ENCODE results near the gene ANXA11.
"Not testable (repeated sequence)": the region's sequence is repeated elsewhere in the genome, so short reads cannot be mapped to it uniquely, and the experiment has no call there.

Gene ANXA11

DNA sequence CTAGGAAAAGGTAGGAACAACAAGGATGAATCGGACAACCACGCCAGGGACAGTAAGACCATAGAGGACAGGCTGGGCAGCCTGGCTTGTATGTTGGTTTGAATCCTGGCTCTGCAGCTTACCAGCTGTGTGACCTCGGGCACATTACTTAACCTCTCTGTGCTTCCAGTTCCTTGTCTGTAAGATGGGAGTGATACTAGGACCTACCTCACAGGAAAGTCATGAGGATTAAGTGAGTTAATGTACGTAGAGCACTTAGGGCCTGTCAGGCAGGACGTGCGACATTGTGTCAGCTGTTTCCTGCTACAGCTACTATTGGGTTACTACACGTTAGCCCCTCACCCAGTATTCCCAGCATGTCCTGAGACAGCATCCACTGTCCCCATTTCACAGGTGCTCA, 40.7 kb downstream of the ANXA11 start:
- DNase-seq = no peak

DNA sequence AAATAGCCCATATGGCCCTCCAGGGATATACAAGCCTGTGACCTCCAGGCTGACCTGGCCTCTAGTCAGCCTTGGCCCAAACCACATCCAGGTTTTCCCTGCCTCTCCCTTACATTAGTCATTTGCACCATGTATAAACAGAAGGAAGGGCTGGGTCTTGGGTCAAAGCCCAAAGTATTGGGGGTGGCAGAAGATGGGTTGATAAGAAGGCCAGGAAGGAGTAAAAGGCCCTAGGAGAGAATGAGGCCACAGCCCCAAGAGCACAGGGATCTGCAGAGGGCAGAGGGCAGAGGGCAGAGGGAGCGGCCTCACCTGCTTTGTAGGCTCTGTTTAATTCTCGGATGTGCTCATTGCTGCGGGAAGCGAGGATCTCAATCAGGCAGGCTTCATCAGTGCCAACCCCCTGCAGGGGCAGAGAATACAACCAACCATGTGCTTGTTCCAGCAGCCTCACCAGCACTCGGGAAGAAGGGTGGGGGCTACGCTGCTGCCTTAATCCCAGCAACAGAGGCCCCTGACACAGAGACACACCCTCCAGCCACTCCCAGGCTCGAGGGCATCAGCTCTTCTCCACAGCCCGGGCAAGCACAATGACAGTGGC, 41.5 kb downstream of the ANXA11 start:
- peak; percentile 37 for DNase-seq

DNA sequence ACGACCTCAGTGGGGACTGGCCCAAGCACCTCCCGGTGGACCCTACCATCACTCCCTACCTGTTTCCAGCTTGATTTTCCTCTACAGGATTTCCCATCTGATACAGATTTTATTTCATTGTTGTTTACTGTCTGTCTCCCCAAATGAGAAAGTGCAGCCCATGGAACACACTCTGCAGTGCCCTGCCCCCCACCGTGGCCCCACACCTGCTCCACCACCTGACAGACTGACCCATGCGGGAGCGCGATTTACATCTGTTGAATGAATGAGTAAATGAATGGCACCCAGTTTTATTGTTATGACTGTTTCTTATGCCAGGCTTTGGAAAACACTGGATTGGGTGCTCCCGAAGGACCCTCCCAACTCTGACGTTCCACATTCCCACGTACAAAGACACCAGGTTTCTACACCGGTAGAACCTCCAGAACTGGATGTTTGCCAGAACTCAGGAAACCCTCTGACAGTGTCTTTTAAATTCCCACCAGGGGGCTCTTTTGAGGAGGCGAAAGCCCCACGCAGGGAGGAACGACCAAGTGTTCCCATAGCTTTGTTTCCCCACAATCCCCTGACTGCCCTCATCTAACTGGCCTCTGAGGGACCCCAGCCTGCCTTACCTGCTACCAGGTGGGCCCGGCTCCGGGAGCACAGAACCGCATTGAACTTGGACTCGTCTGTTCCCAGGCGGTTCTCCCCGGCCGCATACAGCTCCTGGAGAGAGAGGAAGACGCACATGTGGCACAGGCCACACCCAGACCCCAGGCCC, 43.8 kb downstream of the ANXA11 start:
- DNase-seq = peak; percentile 40

DNA sequence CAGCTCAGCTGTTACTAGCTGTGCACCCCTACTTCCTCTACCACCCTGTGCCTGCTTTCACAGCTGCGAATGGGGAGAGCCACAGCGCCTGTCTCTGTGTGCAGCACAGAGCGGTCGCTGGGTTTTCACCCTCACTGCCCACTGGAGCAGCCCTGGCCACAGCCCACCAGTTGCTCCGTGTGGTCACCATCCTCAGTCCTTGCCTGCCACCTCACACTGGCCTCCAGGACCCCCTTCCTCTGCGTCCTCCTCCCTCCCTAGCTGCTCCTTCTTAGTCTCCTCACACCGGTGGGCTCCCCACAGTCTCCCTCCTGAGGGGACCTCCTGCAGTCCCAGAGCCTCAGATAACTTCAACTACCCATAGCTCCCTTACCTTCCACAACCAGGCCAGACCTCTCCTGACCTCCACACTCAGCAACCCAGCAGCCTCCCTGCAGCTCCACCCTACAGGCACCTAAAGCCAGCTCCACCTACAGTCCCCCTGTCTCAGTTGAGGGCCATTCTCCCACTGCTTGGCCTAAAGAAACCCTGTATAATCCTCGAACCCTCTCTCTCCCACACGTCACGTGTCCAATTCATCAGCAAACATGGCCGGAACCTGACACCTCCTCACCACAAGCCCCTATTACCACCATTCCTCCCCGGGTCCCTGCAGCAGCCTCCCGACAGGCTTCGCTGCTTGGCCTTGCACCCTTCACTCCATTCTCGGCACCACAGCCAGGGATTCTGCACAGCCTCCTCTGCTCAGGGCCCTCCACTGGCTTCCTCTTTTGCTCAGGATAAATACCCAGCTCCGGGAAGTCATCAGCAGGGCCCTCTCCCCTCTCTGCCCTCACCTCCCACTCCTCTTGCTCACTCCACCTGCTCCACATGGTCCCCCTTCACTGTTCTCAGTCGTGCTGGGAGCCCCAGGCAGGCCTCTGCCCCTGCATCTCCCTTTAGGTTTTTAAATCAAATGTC, 44.7 kb downstream of the ANXA11 start:
- DNase-seq = no peak

DNA sequence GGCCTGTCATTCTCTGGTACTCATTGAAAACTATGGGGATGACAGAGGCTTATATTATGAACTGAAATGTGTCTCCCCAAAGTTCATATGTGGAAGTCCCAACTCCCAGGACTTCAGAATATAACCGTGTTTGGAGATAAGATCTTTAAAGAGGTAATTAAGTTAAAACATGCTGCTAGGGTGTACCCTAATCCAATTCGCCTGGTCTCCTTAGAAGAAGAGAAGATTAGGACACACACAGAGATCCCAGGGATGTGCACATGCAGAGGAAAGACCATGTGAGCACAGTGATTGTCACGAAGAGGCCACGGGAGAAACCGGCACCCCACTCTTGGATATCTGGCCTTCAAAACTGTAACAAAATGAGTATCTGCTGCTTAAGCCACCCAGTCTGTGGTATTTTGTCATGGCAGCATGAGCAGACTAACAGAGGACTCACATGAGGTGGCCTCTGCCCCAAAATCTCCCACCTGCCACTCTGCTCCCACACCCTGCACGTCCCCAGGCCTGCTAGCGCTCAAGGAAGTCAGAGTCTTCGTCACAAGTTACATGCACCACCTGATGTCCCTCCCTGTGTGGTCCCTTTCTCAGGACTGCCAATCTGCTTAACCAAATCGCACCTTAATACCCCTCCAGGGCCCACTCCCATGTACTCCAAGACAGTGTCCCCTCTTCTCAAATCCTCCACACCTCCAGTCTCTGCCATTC, 46.0 kb downstream of the ANXA11 start:
- no peak for DNase-seq

DNA sequence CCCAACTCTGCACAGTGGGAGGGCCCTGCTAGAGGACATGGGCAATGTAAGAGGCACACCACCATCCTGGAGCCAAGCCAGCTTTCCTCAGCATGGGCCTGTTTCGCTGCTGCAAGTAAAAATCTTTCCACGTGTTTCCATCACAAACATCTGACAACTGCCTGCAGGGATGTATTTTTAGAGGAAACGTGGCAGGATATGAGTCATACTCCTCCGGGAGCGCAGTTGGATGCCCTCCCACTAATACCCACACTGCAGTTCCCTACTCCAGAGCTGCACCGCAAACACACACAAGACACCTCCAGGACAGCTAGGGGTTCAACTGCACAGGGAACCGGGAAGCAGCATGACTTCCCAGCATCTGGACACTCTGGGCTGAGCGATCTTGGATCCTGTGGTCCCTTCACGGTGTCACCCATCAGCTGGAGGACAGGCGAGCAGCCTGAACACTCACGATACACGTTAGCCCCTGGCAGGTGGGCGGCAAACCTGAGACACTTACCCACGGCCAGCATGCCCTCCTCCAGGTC, 46.7 kb downstream of the ANXA11 start:
- DNase-seq = peak; percentile 51

DNA sequence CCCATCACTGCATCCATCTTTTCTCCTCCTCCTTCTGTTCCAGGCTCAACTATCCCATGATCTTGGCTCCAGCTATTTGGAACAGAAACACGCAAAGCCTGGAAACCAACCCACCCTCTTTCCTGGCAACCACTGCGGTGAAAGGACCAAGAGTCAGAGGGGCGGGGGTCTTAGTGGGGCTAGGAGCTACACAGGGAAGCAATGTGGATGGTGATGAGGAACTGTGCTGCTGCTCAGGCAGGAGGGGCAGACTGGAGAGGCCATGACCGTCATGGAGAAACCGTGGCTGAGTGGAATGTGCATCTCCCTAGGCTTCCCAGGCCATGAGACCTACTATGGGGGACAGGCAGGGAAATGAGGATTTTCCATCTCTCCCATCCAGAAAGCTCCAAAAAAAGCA, 47.2 kb downstream of the ANXA11 start:
- DNase-seq = no peak

DNA sequence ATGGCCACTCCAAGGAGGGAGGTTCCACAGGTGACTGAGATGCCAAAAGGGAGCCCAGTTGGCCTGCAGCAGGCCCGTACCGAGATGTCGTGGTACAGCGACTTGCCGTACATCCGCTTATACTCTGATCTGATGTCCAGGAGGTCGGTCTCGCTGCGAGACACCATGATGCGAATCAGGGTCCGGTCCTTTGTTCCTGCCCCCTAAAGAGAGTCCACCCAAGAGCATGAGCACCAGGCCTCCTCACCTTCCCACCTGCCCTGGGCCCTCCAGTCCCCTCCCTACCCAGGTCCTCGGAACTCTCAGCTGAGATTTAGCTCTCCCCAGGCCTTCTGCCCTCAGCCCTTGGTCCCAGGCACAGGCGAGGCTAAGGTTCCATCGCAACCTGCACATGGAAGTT, 47.8 kb downstream of the ANXA11 start:
- DNase-seq = no peak

DNA sequence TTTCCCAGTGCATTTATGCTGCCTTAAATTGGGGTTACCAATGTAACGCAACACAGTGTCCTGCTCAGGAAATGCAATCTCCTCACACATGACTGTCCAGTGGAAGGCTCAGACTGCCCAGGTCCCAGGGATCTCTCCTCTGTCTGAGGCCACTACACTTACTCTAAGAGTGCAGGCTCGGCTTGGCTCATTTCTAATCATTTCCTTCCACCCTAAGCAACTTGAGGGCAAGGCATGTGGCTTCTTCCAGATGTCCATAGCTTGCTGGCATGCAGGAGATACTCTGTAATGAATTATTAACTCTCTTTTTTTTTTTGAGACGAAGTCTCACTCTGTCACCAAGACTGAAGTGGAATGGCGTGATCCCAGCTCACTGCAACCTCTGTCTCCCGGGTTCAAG, 49.1 kb downstream of the ANXA11 start:
- no peak for DNase-seq

DNA sequence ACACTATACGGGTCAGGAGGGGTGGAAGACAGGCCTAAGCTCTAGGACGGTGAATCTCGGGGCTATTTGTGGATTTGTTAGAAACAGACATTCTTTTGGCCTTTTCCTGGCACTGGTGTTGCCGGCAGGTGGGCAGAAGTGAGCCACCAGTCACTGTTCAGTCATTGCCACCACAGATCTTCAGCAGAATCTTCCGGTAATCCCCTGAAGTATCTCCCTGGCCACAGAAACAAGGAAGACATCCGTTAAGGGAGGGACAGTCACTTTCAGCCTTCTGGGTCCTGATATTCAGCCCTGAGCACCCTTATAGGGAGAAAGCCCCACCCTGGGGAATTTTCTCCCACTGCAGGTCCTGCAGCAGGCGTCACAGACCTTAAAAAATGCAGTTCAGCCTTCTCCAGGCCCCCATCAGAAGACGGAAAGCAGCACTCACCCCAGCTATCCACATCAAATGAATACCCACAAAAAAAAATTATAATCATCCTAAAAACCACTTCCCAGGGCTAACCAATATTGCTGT, 49.6 kb downstream of the ANXA11 start:
- no peak for DNase-seq

DNA sequence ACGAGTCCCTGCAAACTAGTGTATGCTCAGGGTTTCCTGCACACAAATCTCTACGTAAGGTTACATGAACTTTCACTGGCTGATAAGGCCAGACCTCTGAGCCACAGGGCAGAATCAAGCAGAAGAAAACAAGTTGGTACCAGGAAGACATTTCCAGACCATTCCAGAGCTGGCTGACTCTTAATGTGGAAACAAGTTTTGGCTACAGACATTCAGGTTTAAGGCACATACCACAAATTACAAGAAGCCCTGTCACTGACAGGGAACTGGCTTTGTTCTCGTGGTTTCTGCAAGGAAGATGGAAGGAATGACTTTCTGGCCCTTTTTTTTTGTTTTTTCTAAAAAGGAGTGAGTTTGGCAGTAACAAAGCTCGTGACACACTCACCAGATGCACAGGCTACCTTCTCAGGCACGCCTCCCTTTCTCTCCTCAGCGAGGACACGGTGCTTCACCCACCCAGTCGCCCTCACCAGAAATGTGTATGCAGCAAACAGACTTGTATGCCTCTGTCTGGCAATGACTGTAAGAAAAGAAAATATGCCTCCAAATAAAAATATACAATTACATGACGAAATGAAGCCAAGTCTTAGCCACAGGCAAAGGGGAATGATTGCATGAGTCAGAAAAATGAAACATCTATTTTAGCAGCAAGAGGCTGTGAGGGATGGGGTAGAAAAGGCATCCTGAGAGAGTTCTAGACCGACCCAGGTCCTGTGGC, 50.2 kb downstream of the ANXA11 start:
- no peak for DNase-seq

DNA sequence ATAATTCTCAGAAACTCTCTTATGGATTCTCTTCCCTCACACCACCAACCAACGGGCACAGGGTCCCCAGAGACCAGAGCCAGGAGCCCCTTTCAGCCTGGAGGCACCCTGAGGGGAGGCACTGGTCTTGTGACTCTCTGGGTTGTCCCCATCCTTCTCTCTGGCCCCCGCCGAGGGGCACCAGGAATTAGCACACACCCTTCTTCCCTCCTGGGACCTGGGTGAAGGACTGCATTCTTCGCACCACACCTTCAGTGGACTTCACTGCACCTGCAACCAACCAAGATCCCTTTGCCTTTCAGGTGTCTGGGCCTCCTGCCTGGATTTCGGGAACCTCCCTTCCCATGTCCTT, 50.7 kb downstream of the ANXA11 start:
- no peak for DNase-seq

DNA sequence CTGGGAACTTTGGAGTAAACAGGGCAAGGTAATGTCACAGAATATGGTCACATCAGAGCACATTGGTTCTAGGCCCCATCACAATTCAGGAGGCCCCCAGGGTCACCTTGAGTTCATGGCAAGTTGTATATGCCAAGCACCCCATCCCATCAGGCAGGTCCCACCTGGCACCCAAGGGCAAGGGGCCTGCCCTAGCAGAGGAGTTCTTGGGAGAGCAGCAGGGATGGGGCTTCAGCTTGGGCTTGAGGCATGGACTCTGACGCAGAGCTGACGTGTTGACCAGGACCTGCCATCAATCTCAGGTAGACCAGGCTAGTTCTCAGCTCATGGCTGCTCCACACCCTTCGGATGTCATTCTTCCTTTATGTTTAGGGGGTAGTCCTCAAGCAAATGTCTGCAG, 51.9 kb downstream of the ANXA11 start:
- DNase-seq = no peak

DNA sequence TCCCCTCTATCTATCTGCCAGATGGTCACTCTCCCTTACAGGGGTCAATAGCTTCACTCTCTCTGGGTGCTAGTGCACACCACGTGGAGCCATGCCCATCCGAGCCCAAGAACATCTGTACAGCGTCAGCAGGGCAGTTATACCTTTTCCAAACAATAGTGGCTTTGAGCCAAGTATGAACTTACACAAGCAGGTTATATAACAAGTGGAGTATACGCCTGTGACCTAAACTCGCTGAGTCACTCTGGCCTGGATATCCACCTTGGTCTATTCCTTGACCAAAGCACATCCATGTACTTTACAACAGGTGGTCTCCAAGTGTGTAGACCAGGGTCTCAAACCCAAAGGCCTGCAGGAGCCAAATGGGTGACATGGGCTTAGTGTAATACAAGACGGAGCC, 52.5 kb downstream of the ANXA11 start:
- DNase-seq = no peak

DNA sequence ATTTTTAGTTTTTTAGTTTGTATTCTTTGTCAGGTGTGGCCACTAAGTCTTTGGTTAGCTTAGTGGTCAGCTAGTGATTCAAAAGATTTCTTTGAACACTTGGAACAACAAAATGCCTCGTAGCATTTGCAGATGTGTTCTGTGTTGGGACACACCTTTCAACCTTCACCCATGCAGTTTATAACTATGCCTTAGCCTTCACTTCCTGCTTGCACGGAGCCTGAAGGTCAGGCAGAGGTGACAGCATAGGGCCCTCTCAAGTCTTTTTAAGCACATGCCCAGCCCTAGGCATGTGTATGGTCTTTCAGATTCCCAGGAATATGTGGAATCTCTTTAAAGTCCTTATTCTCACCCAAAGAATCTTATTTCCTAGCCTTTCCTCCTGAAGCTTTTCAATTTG, 55.2 kb downstream of the ANXA11 start:
- DNase-seq = no peak

DNA sequence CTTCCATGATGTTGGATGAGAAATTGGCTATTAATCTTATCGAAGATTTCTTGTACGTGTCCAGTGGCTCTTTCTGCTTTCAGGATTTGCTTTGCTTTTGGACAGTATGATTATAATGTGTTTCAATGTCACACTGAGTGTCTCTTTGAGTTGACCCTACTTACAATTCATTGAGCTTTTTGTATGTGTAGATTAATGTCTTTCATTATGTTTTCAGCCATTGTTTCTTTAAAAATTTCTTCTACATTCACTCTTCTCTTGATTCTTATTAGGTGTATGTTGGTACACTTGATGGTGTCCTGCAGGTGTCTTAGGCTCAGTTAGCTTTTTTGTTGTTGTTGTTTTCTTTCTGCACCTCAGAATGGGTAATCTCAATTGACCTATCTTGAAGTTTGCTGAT, 56.2 kb downstream of the ANXA11 start:
- DNase-seq = no peak

DNA sequence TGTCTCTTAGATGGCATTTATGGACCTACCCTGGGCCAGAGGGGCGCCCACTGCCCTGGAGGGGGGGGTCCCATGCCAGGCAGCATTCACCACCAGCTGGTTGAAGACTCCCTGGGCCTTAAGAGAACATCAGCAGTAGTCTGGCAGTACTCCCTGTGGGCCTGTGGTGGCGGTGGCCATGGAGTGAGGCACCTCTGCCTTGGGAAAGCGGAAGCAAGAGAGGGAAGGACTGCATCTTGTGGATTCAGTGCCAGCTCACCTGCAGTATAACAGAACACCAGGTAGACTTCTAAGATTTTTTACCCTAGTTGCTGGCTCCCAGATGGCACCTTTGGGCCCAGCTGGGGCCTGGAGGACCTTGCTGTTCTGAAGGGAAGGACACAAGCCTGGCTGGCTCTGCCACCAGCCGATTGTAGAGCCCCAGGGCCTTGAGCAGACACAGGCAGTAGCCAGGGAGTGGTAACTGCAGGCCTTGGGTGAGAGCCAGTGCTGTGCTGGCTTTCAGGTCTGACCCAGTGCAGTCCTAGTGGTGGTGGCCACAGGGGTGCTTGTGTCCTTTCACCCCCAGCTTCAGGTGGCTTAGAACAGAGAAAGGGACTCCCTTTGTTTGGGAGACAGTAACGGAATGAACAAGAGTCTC, 57.1 kb downstream of the ANXA11 start:
- DNase-seq = no peak

DNA sequence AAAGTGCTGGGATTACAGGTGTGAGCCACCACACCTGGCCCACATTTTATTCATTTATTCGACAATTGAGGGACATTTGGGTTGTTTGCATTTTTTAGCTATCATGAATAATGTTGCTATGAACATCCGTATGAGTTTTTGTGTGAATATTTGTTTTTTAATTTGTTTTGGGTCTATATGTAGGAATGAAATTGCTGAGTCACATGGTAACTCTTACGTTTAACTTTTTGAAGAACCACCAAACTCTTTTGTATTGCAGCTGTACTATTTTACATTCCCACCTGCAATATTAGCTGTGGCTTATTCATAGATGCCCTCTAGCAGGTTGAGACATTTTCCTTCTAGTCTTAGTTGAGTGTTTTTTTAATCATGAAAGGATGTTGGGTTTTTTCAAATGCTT, 58.4 kb downstream of the ANXA11 start:
- DNase-seq = no peak

DNA sequence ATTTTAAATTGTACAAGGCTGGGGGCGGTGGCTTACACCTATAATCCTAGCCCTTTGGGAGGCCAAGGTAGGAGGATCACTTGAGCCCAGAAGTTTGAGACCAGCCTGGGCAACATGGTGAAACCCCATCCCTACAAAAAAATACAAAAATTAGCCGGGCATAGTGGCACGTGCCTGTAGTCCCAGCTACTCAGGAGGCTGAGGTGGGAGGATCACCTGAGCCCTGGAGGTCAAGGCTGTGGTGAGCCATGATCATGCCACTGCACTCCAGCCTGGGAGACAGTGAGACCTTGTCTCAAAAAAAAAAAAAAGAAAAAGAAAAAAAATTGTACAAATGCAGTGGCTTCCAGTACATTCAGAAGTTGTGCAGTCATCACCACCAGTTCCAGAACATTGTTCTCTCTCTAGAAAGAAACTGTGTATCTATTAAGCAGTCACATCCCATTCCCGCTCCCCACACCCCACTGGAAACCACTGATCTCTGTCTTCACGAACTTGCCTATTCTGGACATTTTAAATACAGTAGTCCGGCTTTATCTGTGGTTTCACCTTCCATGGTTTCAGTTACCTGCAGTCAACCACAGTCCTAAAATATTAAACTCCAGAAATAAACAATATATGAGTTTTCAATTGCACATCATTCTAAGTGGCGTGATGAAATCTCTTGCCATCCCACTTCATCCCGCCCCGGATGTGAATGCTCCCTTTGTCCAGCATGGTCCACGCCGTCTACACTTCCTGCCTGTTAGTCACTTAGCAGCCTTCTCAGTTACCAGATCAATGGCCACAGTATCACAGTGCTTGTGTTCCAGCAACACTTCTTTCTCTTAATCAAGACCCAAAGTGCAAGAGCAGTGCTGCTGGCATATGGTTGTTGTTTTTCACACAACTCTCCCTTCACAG, 59.7 kb downstream of the ANXA11 start:
- not testable (repeated sequence) for DNase-seq

DNA sequence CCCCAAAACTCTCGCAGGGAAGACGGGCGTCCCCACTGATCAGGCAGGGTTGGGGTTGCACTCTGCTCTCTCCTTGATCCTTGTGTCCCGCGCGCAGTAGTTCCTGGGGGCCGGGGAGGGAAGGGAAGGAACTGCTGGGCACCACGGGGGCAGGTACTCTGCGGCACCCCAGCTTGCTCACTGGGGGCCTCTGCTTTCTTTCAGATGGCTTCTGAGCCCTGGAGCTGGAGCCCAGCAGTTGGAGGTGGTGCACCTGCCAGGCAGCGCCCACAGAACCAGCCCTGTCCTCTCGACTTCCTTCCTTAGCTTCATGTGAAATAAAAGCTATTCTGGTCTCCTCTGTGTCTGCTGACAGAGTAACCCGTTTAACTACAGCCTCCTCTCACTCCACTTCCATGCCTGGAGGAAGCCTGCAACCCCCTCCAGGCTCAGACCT, 60.6 kb downstream of the ANXA11 start:
- DNase-seq = no peak

Data from hematopoietic multipotent progenitor cell treated with erythropoietin and hydrocortisone succinate and interleukin-3 and kit ligand, for 8 days (in vitro differentiated cells).